Measurements from ENCODE around the gene FAM200B. TPM values are rescaled to one million over a fixed set of nuclear protein-coding genes. Genes with fewer than 3 reads are reported as not detected.

Gene FAM200B
- total RNA-seq, 2 donors from 2014 or later: 41.4 to 57.4 TPM

DNA sequence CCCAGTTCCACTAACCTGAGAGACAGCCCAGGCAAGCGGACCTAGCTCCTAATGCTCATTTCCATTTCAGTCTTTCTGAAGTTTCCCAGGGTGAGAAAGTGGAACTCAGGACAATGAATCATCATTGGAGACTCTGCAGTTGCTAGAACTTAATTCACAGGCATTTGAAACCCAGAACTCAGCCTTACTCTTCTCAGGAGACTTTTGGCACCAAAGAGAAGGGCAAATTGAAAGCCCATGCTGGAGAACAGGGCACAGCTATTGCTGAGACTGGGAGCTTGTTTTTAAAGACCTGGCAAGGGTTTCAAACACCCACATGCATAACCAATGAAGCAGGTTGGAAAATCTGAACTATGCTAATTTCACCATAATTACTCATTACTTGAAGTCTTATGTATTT, 57.2 kb downstream of the FAM200B start:
- Histone ChIP-seq H3K27me3 (no peaks in the 10 kb centered on the region), H3K27ac (no peak overlapping the region), H3K4me1 (no peaks in the 10 kb centered on the region), H3K9me3 (peaks cover 0 to 10% of the 10 kb centered on the region in 2 donors), H3K4me3 (no peak overlapping the region), H3K36me3 (no peaks in the 10 kb centered on the region)
- no peak for DNase-seq (ENCODE audit: low spot score)
- TF ChIP-seq, protein P1, sequence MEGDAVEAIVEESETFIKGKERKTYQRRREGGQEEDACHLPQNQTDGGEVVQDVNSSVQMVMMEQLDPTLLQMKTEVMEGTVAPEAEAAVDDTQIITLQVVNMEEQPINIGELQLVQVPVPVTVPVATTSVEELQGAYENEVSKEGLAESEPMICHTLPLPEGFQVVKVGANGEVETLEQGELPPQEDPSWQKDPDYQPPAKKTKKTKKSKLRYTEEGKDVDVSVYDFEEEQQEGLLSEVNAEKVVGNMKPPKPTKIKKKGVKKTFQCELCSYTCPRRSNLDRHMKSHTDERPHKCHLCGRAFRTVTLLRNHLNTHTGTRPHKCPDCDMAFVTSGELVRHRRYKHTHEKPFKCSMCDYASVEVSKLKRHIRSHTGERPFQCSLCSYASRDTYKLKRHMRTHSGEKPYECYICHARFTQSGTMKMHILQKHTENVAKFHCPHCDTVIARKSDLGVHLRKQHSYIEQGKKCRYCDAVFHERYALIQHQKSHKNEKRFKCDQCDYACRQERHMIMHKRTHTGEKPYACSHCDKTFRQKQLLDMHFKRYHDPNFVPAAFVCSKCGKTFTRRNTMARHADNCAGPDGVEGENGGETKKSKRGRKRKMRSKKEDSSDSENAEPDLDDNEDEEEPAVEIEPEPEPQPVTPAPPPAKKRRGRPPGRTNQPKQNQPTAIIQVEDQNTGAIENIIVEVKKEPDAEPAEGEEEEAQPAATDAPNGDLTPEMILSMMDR (IDR thresholded peaks at IDR 0.05): no peak

Other genes with a start within 250 kb of the FAM200B start
- 1 to 10 TPM; 6.1 to 8.0 TPM for gene CC2D2A, start 211.9 kb upstream of the FAM200B start, total RNA-seq
- gene FBXL5, start 26.5 kb upstream of the FAM200B start, total RNA-seq: 10 to 100 TPM; 81.0 to 83.1 TPM
- 10 to 100 TPM in 1 of 2 donors, 1 to 10 TPM in 1; 9.5 to 10.2 TPM for gene BST1, start 21.2 kb downstream of the FAM200B start, total RNA-seq
- gene CD38, start 96.5 kb downstream of the FAM200B start, total RNA-seq: 1 to 10 TPM; 3.1 to 4.9 TPM

Measured in right atrium auricular region (tissue), 2 donors.